K562 (cell line): ENCODE results near the gene MAPT. TPM values are rescaled to one million over a fixed set of nuclear protein-coding genes. Genes with fewer than 3 reads are reported as not detected.

Experiments
- CTBP1 ChIP-seq: fragments of 450-650 bp; IDR thresholded peaks from 2 replicates; pipeline ENCODE4 v1.6.1; 2016; ENCODE audit warnings: borderline replicate concordance
- DACH1 ChIP-seq: fragments of 450-650 bp; IDR thresholded peaks from 2 replicates; pipeline ENCODE4 v1.6.1; 2018; ENCODE audit not compliant: partially characterized antibody
- EGR1 ChIP-seq: fragments of 450-650 bp; conservative IDR thresholded peaks from 2 replicates; pipeline ENCODE4 v1.6.1; 2017; ENCODE audit warnings: mild to moderate bottlenecking
- HMG20A ChIP-seq: fragments of 450-650 bp; formaldehyde crosslinking; conservative IDR thresholded peaks from 2 replicates; pipeline ENCODE4 v1.4.0; 2020; ENCODE audit warnings: mild to moderate bottlenecking, mixed read lengths
- KHSRP ChIP-seq: fragments of 450-650 bp; IDR thresholded peaks from 2 replicates; pipeline ENCODE4 v1.6.1; 2017
- MTA3 ChIP-seq: fragments of 450-650 bp; formaldehyde crosslinking; IDR thresholded peaks from 2 replicates; pipeline ENCODE4 v1.6.1; 2017; ENCODE audit warnings: mild to moderate bottlenecking, borderline replicate concordance
- MYNN ChIP-seq, 2 experiments: sonication (generic); formaldehyde crosslinking in 1 of 2; IDR thresholded peaks; 2 replicates each; pipeline versions ENCODE4 v1.5.0 to v1.6.1; 2016 to 2020; ENCODE audit warnings: antibody characterized with exemption in 1 of 2, missing genetic modification reagents in 1 of 2
- NR2C2 ChIP-seq, 2 experiments: fragments of 200-800 bp in 1 of 2; sonication (Bioruptor generic) in 1 of 2; sonication (generic) in 1 of 2; formaldehyde crosslinking in 1 of 2; IDR thresholded peaks; 2 replicates each; pipeline versions ENCODE4 v1.6.1 to v1.8.0; 2016 to 2022; ENCODE audit warnings: mild to moderate bottlenecking in 1 of 2, missing compliant biosample characterization in 1 of 2, missing genetic modification characterization in 1 of 2, missing genetic modification reagents in 1 of 2
- PHB ChIP-seq: fragments of 250-450 bp; sonication (Bioruptor Pico); IDR thresholded peaks from 2 replicates; pipeline ENCODE4 v1.5.0; 2021
- PML ChIP-seq: IDR thresholded peaks from 2 replicates; pipeline ENCODE4 v1.6.1; 2012; ENCODE audit warnings: low read length, inconsistent platforms
- POLR2AphosphoS2 ChIP-seq: IDR thresholded peaks from 2 replicates; pipeline ENCODE4 v1.6.1; 2012; ENCODE audit warnings: low read length, improper control_type of control experiment
- PTRF ChIP-seq: fragments of 450-650 bp; IDR thresholded peaks from 2 replicates; pipeline ENCODE4 v1.6.1; 2016; ENCODE audit warnings: mild to moderate bottlenecking, missing genetic modification characterization, missing compliant biosample characterization
- SAFB ChIP-seq: fragments of 200-400 bp; formaldehyde crosslinking; IDR thresholded peaks from 2 replicates; pipeline ENCODE4 v1.6.1; 2017; ENCODE audit warnings: low read depth, low read length, borderline replicate concordance
- SMAD3 ChIP-seq: fragments of 450-650 bp; formaldehyde crosslinking; conservative IDR thresholded peaks from 2 replicates; pipeline ENCODE4 v1.4.0; 2020; ENCODE audit warnings: mild to moderate bottlenecking
- SOX6 ChIP-seq: fragments of 450-650 bp; IDR thresholded peaks from 2 replicates; pipeline ENCODE4 v1.6.1; 2014; ENCODE audit warnings: mild to moderate bottlenecking
- SPI1 ChIP-seq: IDR thresholded peaks from 2 replicates; pipeline ENCODE4 v1.6.1; 2011; ENCODE audit warnings: low read depth, low read length, control low read depth, borderline replicate concordance
- SREBF2 ChIP-seq: sonication (generic); formaldehyde crosslinking; IDR thresholded peaks from 2 replicates; pipeline ENCODE4 v1.4.0; 2020; ENCODE audit warnings: mild to moderate bottlenecking, missing genetic modification reagents
- SRSF3 ChIP-seq: fragments of 200-400 bp; formaldehyde crosslinking; IDR thresholded peaks from 2 replicates; pipeline ENCODE4 v1.6.1; 2016; ENCODE audit warnings: mild to moderate bottlenecking, low read length, moderate library complexity; ENCODE audit not compliant: insufficient read depth
- TAF9B ChIP-seq: fragments of 450-650 bp; IDR thresholded peaks from 2 replicates; pipeline ENCODE4 v1.6.1; 2018; ENCODE audit warnings: mild to moderate bottlenecking; ENCODE audit not compliant: partially characterized antibody
- UBTF ChIP-seq, 2 experiments: IDR thresholded peaks; 2 replicates each; pipeline ENCODE4 v1.6.1; 2012; ENCODE audit warnings: improper control_type of control experiment in 2 of 2, low read depth in 2 of 2, low read length in 2 of 2, borderline replicate concordance in 1 of 2
- ZEB2 ChIP-seq: fragments of 450-650 bp; IDR thresholded peaks from 2 replicates; pipeline ENCODE4 v1.6.1; 2016
- ZNF253 ChIP-seq: fragments of 250-450 bp; sonication (Bioruptor Pico); conservative IDR thresholded peaks from 2 replicates; pipeline ENCODE4 v1.6.1; 2021; ENCODE audit warnings: mild to moderate bottlenecking
- ZNF408 ChIP-seq: fragments of 250-450 bp; sonication (Bioruptor Pico); IDR thresholded peaks from 2 replicates; pipeline ENCODE4 v1.4.0; 2020; ENCODE audit warnings: low read depth, mild to moderate bottlenecking, moderate library complexity
- ZNF583 ChIP-seq: fragments of 250-450 bp; sonication (Bioruptor Pico); IDR thresholded peaks from 2 replicates; pipeline ENCODE4 v1.4.0; 2020
- ZNF740 ChIP-seq, 3 experiments: fragments of 200-800 bp in 1 of 3; sonication (Bioruptor generic) in 1 of 3; sonication (generic) in 1 of 3; formaldehyde crosslinking in 1 of 3; IDR thresholded peaks; 2 replicates each; pipeline versions ENCODE4 v1.6.1 to v1.8.0; 2016 to 2022; ENCODE audit warnings: mild to moderate bottlenecking in 2 of 3, missing compliant biosample characterization in 2 of 3, missing genetic modification characterization in 2 of 3, missing genetic modification reagents in 1 of 3
- ZNF79 ChIP-seq: fragments of 250-450 bp; sonication (Bioruptor Pico); IDR thresholded peaks from 2 replicates; pipeline ENCODE4 v1.4.0; 2020; ENCODE audit warnings: low read depth, mild to moderate bottlenecking, moderate library complexity
- polyA plus RNA-seq, 8 experiments: library from polyadenylated mRNA; depleted of rRNA in 4 of 8; stranded (reverse) in 5 of 8; unstranded in 3 of 8; fragments of >200 nt; fragmentation: Nextera tagmentation in 2 of 8; fragmentation: Illumina TruSeq in 1 of 8; extraction: Ambion mirVana in 2 of 8; extraction: Trizol in 1 of 8; gene quantifications; 2 replicates each; pipeline versions ENCODE4 v1.2.1 to v1.2.3, GENCODE V29; 2011 to 2014; ENCODE audit warnings: inconsistent platforms in 1 of 8, missing spikeins in 1 of 8
- total RNA-seq, 7 experiments: library from RNA; depleted of rRNA in 6 of 7; stranded (reverse); fragments of >200 nt in 6 of 7; fragmentation: Illumina TruSeq in 2 of 7; extraction: Trizol in 2 of 7; gene quantifications; 2 replicates each; pipeline versions ENCODE4 v1.2.1 to v1.2.3, GENCODE V29; 2011 to 2021; ENCODE audit warnings: low replicate concordance in 1 of 7

MAPT gene
- total and polyA plus RNA-seq, 9 of the 15 experiments (the other 6 are each of a cell fraction or from before 2014, with no cell fraction given) = 0.04 to 1.1 (median 0.36) TPM

GRCh38 chr17:45976755-45977505, 82.6 kb downstream of the MAPT start (continued):
- TF ChIP-seq UBTF (IDR thresholded peaks at IDR 0.05; ENCODE audit: borderline replicate concordance in 1 of 2, low read depth in 2 of 2, low read length in 2 of 2) (peak in 1 of 2 experiments; percentile 85; a peak in 2 of 4 replicates), SAFB (no peak), DACH1 (no peak), PTRF (tag) (no peak; the same call in 1 of the 2 replicates), ZNF408 (CRISPR knock-in tag) (no peak), ZEB2 (peak; percentile 78), ZNF583 (peak; percentile 88), SPI1 (no peak), EGR1 (no peak), MTA3 (peak; percentile 71), KHSRP (no peak), CTBP1 (peak; percentile 87; the same call in 1 of the 2 replicates), ZNF253 (CRISPR knock-in tag) (no peak), PML (peak; percentile 69), SRSF3 (no peak), PHB (no peak), NR2C2 (CRISPR knock-in tag; IDR thresholded peaks at IDR 0.05) (0 out of 2 replicates have a peak, but pooled peaks have one; percentile 11), NR2C2 (tag; IDR thresholded peaks at IDR 0.05) (peak; percentile 85), HMG20A (CRISPR knock-in tag) (no peak), SREBF2 (CRISPR knock-in tag) (no peak), TAF9B (peak; percentile 59), POLR2AphosphoS2 (no peak), MYNN (IDR thresholded peaks at IDR 0.05) (peak; percentile 54; the same call in 1 of the 2 replicates), MYNN (CRISPR knock-in tag; IDR thresholded peaks at IDR 0.05) (no peak), SMAD3 (no peak), SOX6 (peak; percentile 88), ZNF79 (no peak), ZNF740 (CRISPR knock-in tag; IDR thresholded peaks at IDR 0.05) (no peak), ZNF740 (tag; IDR thresholded peaks at IDR 0.05) (peak in 1 of 2 experiments; percentile 16; a peak in 1 of 4 replicates)
